Heart left ventricle (tissue), 16 donors: ENCODE results near the gene THBS4. TPM values are rescaled to one million over a fixed set of nuclear protein-coding genes. Genes with fewer than 3 reads are reported as not detected.

Source experiments
- ATAC-seq, 4 donors: fragments of 200-7000 bp; cut with Tn5 transposase; one replicate each; pipeline ENCODE4 v1.9.1; 2020 to 2022; ENCODE audit warnings: moderate library complexity in 4 of 4, mild to moderate bottlenecking in 3 of 4, moderate number of reproducible peaks in 1 of 4
- DNase-seq, 5 donors: peaks; one replicate each; pipeline ENCODE4 v3.0.0-alpha.2; 2020
- H3K27ac ChIP-seq, 12 donors: fragments of 200-600 bp; sonication (generic) in 4 of 12; one replicate each; pipeline versions ENCODE4 v1.5.0 to v1.8.0; 2016 to 2022; ENCODE audit warnings: mild to moderate bottlenecking in 2 of 12
- H3K27me3 ChIP-seq, 9 donors: fragments of 200-600 bp; sonication (generic) in 2 of 9; one replicate each; pipeline versions ENCODE4 v1.5.1 to v1.8.0; 2016 to 2022; ENCODE audit warnings: mild to moderate bottlenecking in 3 of 9
- H3K36me3 ChIP-seq, 9 donors: fragments of 200-600 bp; sonication (generic) in 2 of 9; one replicate each; pipeline versions ENCODE4 v1.5.0 to v1.8.0; 2018 to 2022; ENCODE audit warnings: mild to moderate bottlenecking in 2 of 9
- H3K4me1 ChIP-seq, 12 donors: fragments of 200-600 bp; sonication (generic) in 4 of 12; one replicate each; pipeline versions ENCODE4 v1.5.0 to v1.8.0; 2016 to 2022; ENCODE audit warnings: mild to moderate bottlenecking in 3 of 12
- H3K4me3 ChIP-seq, 12 donors: fragments of 200-600 bp; sonication (generic) in 4 of 12; one replicate each; pipeline versions ENCODE4 v1.5.0 to v1.8.0; 2017 to 2022; ENCODE audit warnings: mild to moderate bottlenecking in 9 of 12, moderate library complexity in 4 of 12
- H3K9me3 ChIP-seq, 12 donors: fragments of 200-600 bp; sonication (generic) in 4 of 12; one replicate each; pipeline versions ENCODE4 v1.5.0 to v1.8.0; 2016 to 2022; ENCODE audit warnings: mild to moderate bottlenecking in 1 of 12
- CTCF ChIP-seq, 12 donors: fragments of 200-600 bp; sonication (generic) in 4 of 12; IDR thresholded peaks; one replicate each; pipeline versions ENCODE4 v1.5.0 to v1.8.0; 2018 to 2022; ENCODE audit warnings: antibody characterized with exemption in 12 of 12, mild to moderate bottlenecking in 5 of 12
- POLR2A ChIP-seq, 2 donors: fragments of 450-650 bp; IDR thresholded peaks; one replicate each; pipeline ENCODE4 v1.6.1; 2017; ENCODE audit warnings: antibody characterized with exemption in 2 of 2, mild to moderate bottlenecking in 2 of 2, moderate library complexity in 2 of 2
- WGBS, 4 donors: extraction: QIAGEN DNeasy Blood & Tissue Kit in 2 of 4; methylation state at CpG; one replicate each; pipeline versions ENCODE4 v1.1.5 to v1.1.7; 2013 to 2018; 5-methylcytosine and 5-hydroxymethylcytosine counted together
- intact Hi-C, 10 donors: fragments of 100-400 bp; cut with DNase I; formaldehyde crosslinking; loops; one replicate each; pipeline versions ENCODE4 v1.11.1 to v1.14.2; 2022
- polyA plus RNA-seq, 2 donors: library from polyadenylated mRNA; stranded (reverse); fragments of 200-250 nt; gene quantifications; one replicate each; pipeline ENCODE4 v1.2.3, GENCODE V29; 2013
- total RNA-seq, 9 donors: library from RNA; depleted of rRNA in 2 of 9; stranded (reverse); fragments of >200 nt in 2 of 9; fragmentation: NEBNext Ultra II Directional in 3 of 9; extraction: Animal tissue kit (Norgen Biotek cat#: 25700) in 3 of 9; gene quantifications; one replicate each; pipeline versions ENCODE4 v1.1.0 to v1.2.4, GENCODE V29; 2016 to 2023
- donor health status: ischemic (EF 13 %, LVEDD 7.1; RV severe dilation, severe dysfunction).
- donor health status: healthy with polysubstance abuse.
- donor health status: DM: no; HTN: yes; CAD: no.
- donor health status: DM: no; HTN: no; CAD: no.
- donor health status: ischemic (EF 25% LVEDD 6.9; RV normal size, moderate dysfunction).
- donor health status: ischemic (EF 25% LVEDD 5.7; RV mildly dilated, moderate dysfunction).
- donor health status: healthy.
- donor health status: DM: yes; HTN: yes; CAD: no.
- donor health status: ischemic (EF 35%, LVEDD 5.7; RV mildly dilated, moderate dysfunction).
- donor health status: nonischemic (EF 11% LVEDD 7.7; RV severe dilation, severe dysfunction).
- donor health status: DM: yes; HTN: yes; CAD: no.
- donor health status: PGD.
- donor health status: ischemic (EF 29% LVEDD 5.4; RV normal size, mild dysfunction).
- donor health status: nonischemic (EF 23%, LVEDD 6.1; RV moderate dilation, normal function).

Gene THBS4
- total and polyA plus RNA-seq, 11 donors, result 38.6 to 266 (median 73.9) TPM

DNA sequence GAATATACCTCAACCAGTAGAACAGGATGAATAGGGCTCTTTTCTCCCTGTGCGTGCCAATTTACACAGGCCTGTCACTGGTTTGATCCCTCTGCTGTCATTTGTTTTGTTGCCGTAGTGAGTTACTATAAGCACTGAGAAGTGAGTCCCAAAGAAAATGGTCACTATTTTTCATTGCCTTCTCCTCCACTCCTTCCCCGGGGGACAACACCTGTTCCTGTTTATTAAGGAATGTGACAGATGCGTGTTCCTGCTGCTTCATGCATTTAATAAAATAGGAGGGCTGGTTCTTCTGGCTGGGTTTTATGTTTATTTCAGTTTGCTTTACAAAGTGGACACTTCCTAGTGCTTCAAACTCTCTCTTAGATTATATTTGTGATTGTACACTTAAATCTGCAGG lies 6.4 kb downstream of the THBS4 start:
- ATAC-seq (no peak), DNase-seq (no peak)
- no peaks in the 10 kb centered on the region for H3K9me3 ChIP-seq
- intact Hi-C loops, result no loop called here
- TF ChIP-seq POLR2A (IDR thresholded peaks at IDR 0.05) (no peak), CTCF (IDR thresholded peaks at IDR 0.05) (no peak)
- H3K27ac ChIP-seq, result no peak overlapping the region
- H3K27me3 ChIP-seq, result peaks cover 0 to 14% (median 0%) of the 10 kb centered on the region in 9 donors
- no peaks in the 10 kb centered on the region for H3K4me1 ChIP-seq
- WGBS, 4 donors, result 80 to 85% (median 84%) methylated on average over 4 of the region's 4 CpGs
- H3K4me3 ChIP-seq, result no peak overlapping the region
- H3K36me3 ChIP-seq, result peaks cover 0 to 17% (median 0%) of the 10 kb centered on the region in 9 donors

- H3K4me1 ChIP-seq, result no peaks in the 10 kb centered on the region
- WGBS, 4 donors, result 68 to 76% (median 74%) methylated on average over 3 of the region's 3 CpGs
- intact Hi-C loops, result no loop called here
- no peak overlapping the region for H3K4me3 ChIP-seq
- H3K27me3 ChIP-seq, result peaks cover 0 to 6% (median 0%) of the 10 kb centered on the region in 9 donors
- no peak overlapping the region for H3K27ac ChIP-seq
- DNase-seq, result no peak
- TF ChIP-seq POLR2A (IDR thresholded peaks at IDR 0.05) (no peak), CTCF (IDR thresholded peaks at IDR 0.05) (no peak)
- no peaks in the 10 kb centered on the region for H3K9me3 ChIP-seq
- peaks cover 0 to 17% (median 0%) of the 10 kb centered on the region in 9 donors for H3K36me3 ChIP-seq
- no peak for ATAC-seq
Observed at GRCh38 chr5:80042330-80042729, 7.2 kb downstream of the THBS4 start.

GRCh38 chr5:80043187-80043586 lies 8.0 kb downstream of the THBS4 start:
- Histone ChIP-seq H3K27ac (no peak overlapping the region), H3K36me3 (peaks cover 0 to 17% (median 0%) of the 10 kb centered on the region in 9 donors), H3K4me3 (no peak overlapping the region), H3K27me3 (no peaks in the 10 kb centered on the region), H3K9me3 (no peaks in the 10 kb centered on the region), H3K4me1 (no peaks in the 10 kb centered on the region)
- TF ChIP-seq POLR2A (IDR thresholded peaks at IDR 0.05), result no peak
- DNase-seq, result no peak
- ATAC-seq, result no peak
- 85 to 97% (median 95%) methylated on average over 4 of the region's 4 CpGs for WGBS, 4 donors
- intact Hi-C loops, result no loop called here

DNA sequence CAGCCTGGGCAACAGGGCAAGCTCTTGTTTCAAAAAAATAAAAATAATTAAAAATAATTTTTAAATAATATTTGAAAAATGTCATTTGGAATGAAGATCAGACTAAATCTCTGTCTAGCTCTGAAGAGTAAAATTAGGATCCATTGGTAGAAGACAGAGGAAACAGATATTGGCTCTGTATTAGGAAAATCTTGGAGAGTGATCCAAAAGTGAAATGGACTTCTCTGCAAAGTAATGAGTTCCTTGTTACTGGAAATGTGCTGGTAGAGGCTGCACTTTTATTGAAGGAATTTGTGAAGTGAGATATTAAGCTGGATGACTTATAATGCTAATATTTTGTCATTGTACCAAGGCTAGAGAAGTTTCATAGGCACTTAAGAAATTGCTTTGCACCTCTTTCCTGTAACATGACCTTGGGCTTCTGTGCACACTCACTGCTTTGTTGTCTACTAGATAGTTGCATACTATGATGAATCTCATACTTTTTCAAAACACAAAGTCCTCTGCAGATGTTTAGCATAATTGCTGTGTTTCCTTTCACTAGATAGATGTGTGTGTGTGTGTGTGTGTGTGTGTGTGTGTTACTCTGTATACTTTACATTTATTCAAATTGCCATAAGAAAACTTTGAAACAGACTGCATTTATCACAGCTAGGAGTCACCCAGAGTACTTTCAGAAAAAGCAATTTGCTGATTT lies 13.1 kb downstream of the THBS4 start:
- peaks cover 0 to 9% (median 0%) of the 10 kb centered on the region in 12 donors for H3K4me1 ChIP-seq
- TF ChIP-seq POLR2A (IDR thresholded peaks at IDR 0.05) (no peak), CTCF (IDR thresholded peaks at IDR 0.05) (no peak)
- peaks cover 0 to 4% (median 0%) of the 10 kb centered on the region in 9 donors for H3K36me3 ChIP-seq
- no peak overlapping the region for H3K27ac ChIP-seq
- DNase-seq, result no peak
- no peak for ATAC-seq
- H3K4me3 ChIP-seq, result no peak overlapping the region
- intact Hi-C loops, result no loop called here
- H3K27me3 ChIP-seq, result no peaks in the 10 kb centered on the region
- H3K9me3 ChIP-seq, result no peaks in the 10 kb centered on the region

GRCh38 chr5:80052464-80052863 lies 17.3 kb downstream of the THBS4 start:
- no peak for DNase-seq
- TF ChIP-seq POLR2A (IDR thresholded peaks at IDR 0.05) (no peak), CTCF (IDR thresholded peaks at IDR 0.05) (no peak)
- Histone ChIP-seq H3K27ac (no peak overlapping the region), H3K4me1 (peaks cover 0 to 9% (median 0%) of the 10 kb centered on the region in 12 donors), H3K9me3 (no peaks in the 10 kb centered on the region), H3K4me3 (no peak overlapping the region), H3K27me3 (no peaks in the 10 kb centered on the region), H3K36me3 (peaks cover 0 to 19% (median 0%) of the 10 kb centered on the region in 9 donors)
- intact Hi-C loops, result no loop called here
- ATAC-seq, result no peak
- WGBS, 4 donors, result 85 to 90% (median 88%) methylated on average over 8 of the region's 8 CpGs
